ENCODE results near the gene RAB17. TPM values are rescaled to one million over a fixed set of nuclear protein-coding genes. Genes with fewer than 3 reads are reported as not detected.
"Not testable (repeated sequence)": the region's sequence is repeated elsewhere in the genome, so short reads cannot be mapped to it uniquely, and the experiment has no call there.

The RAB17 gene
- total RNA-seq, 6 experiments from 2014 or later = 57.5 to 129 (median 77.9) TPM

DNA sequence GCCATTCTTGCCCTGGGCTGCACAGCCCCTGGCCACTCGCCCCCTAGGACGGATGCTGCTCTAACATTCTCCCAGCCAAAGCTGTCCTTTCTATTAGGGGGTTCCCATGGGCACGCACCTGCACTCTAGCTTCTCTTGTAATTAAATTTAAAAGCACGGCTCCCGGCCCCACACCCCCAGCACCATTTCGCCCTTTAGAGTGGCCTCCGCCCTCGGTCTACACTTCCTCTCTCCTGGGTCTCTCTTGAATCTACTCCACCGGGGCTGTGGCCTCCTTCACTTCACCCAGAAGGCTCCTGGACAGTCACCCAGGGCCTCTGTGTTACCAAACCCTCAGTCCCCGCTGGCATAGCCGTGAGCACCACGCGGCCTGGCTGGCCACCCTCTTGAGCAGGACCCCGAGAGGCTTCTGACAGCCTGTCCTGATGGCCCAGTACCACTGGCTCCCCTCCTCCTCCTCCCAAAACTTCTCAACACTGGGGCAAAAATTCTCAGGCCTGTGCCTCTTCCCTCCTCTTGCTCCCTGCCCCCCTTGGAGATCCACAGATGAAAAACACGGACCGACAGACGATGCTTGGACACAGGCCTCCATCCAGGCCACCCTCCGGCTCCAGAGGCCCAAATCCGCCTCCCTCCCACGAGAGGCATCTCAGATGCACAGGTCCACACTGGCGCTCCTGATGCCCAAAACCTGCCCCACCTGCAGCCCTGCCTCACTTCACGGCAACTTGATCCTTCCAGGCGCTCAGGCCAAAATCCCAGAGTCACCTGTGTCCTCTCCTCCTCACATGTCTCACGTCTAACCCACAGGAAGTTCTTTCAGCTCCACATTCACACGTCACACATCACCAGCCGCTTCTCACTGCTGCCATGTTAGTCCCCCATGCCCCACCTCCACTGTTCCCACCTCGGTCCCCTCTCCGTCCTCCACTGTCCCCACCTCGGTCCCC lies 6.9 kb upstream of the RAB17 start:
- intact Hi-C loops (cut with DNase I) = loop anchor here in 1 of 2 donors (10.0 kb wide), 1 partner anchor 147 kb away; no protein-coding TSS in a partner anchor
- Histone ChIP-seq H3K4me1 (peaks cover 0 to 33% (median 13%) of the 10 kb centered on the region in 4 donors), H3K27ac (no peak overlapping the region), H3K36me3 (no peaks in the 10 kb centered on the region), H3K27me3 (no peaks in the 10 kb centered on the region), H3K9me3 (no peaks in the 10 kb centered on the region), H3K4me3 (no peak overlapping the region)
- no peak for DNase-seq
- no peak for TF ChIP-seq POLR2A (IDR thresholded peaks at IDR 0.05)
- TF ChIP-seq, protein P1, sequence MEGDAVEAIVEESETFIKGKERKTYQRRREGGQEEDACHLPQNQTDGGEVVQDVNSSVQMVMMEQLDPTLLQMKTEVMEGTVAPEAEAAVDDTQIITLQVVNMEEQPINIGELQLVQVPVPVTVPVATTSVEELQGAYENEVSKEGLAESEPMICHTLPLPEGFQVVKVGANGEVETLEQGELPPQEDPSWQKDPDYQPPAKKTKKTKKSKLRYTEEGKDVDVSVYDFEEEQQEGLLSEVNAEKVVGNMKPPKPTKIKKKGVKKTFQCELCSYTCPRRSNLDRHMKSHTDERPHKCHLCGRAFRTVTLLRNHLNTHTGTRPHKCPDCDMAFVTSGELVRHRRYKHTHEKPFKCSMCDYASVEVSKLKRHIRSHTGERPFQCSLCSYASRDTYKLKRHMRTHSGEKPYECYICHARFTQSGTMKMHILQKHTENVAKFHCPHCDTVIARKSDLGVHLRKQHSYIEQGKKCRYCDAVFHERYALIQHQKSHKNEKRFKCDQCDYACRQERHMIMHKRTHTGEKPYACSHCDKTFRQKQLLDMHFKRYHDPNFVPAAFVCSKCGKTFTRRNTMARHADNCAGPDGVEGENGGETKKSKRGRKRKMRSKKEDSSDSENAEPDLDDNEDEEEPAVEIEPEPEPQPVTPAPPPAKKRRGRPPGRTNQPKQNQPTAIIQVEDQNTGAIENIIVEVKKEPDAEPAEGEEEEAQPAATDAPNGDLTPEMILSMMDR (IDR thresholded peaks at IDR 0.05) = no peak
- ATAC-seq = no peak
- 78% methylated on average over 14 of the region's 29 CpGs for WGBS (ENCODE audit: insufficient coverage, low coverage, low lambda C conversion rate, missing lambda C conversion rate)

DNA sequence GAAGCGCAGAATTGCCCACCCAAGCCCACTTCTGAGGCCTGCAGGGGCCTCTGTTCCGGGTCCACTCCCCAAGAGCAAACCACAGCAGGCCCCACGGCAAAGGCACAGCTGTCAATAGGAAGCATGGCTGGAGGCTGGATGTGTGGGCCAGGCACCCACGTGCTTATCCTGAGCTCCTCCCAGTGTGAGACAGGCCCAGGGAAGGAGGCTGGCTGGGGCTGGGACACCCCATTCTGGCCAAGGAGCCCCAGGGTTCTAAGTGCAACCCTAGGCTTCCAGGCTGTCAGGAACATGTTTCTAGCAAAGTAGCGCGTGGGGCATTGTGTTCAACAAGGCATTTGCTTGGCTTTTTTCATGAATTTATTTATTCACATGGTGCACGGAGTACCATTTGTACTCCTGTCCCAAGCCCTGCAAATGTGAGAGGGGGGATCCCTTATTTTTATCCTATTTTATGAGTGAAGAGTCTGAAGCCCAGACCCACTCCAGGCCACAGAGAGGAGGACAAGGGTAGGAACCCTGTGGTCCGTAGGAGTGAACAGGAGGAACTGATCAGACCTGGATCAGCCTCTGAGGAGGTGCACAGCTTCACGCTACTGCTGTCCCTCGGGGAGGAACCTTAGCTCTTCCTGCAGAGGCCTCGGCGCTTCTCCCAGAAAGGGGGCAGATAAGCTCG lies 6.1 kb upstream of the RAB17 start:
- H3K4me3 ChIP-seq = no peak overlapping the region
- no peak overlapping the region for H3K27ac ChIP-seq
- no peaks in the 10 kb centered on the region for H3K27me3 ChIP-seq
- H3K4me1 ChIP-seq = peaks cover 0 to 34% (median 13%) of the 10 kb centered on the region in 4 donors
- ATAC-seq (no peak), DNase-seq (no peak)
- intact Hi-C loops (cut with DNase I) = loop anchor here in 1 of 2 donors (10.0 kb wide), 1 partner anchor 148 kb away; no protein-coding TSS in a partner anchor
- no peaks in the 10 kb centered on the region for H3K9me3 ChIP-seq
- no peaks in the 10 kb centered on the region for H3K36me3 ChIP-seq
- 100% methylated on average over 1 of the region's 13 CpGs for WGBS (ENCODE audit: insufficient coverage, low coverage, low lambda C conversion rate, missing lambda C conversion rate)
- no peak for TF ChIP-seq POLR2A (IDR thresholded peaks at IDR 0.05)
- TF ChIP-seq, protein P1 (IDR thresholded peaks at IDR 0.05) = no peak

DNA sequence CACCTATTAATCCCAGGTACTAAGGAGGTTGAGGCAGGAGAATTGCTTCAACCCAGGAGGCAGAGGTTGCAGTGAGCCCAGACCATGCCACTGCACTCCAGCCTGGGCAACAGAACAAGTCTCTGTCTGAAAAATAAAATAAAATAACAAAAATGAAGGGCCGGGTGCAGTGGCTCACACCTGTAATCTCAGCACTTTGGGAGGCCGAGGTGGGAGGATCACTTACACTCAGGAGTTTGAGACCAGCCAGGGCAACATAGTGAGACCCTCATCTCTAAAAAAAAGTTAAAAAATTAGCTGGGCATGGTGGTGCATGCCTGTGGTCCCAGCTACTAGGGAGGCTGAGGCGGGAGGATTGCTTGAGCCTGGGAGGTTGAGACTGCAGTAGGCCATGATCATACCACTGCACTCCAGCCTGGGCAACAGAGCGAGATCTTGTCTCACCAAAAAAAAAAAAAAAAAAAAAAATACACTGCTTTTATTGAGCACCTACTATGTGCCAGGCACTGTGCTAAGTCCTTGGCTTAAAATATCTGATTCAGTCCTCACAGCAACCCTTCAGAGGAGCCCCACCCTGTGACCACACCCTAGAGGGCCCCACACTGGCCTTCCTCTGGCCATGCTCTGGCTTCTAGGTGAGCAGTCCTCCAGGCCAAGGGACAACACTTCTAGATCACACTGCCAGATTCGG lies 5.4 kb upstream of the RAB17 start:
- WGBS (ENCODE audit: insufficient coverage, low coverage, low lambda C conversion rate, missing lambda C conversion rate) = 89% methylated on average over 3 of the region's 5 CpGs
- not testable (repeated sequence) for H3K9me3 ChIP-seq, H3K27me3 ChIP-seq, ATAC-seq, H3K4me3 ChIP-seq, H3K36me3 ChIP-seq, DNase-seq
- Histone ChIP-seq H3K4me1 (peaks cover 0 to 32% (median 13%) of the 10 kb centered on the region in 4 donors), H3K27ac (peak overlapping the region in 2 of 3 donors; percentile 72 to 79)
- intact Hi-C loops (cut with DNase I) = loop anchor here in 1 of 2 donors (10.0 kb wide), 1 partner anchor 149 kb away; no protein-coding TSS in a partner anchor

DNA sequence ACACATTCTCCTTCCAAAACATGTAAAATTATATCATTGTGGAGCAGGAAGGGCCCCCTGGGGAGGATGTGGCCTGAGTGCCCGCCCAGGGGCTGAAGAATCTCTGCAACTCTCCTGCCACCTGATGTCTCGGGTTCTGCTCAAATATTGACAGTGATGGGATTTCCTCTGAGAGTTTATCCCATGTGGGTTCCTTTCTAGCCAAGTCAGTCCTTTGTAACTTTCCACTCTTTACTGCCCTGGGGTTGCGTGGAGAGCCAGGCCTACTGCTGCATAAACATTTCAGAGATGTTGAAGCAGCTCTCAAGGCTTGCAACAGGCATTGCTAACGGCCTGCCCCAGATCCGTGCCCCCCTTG lies 4.0 kb upstream of the RAB17 start:
- Histone ChIP-seq H3K9me3 (no peaks in the 10 kb centered on the region), H3K27me3 (no peaks in the 10 kb centered on the region), H3K36me3 (no peaks in the 10 kb centered on the region), H3K4me1 (peaks cover 0 to 27% (median 13%) of the 10 kb centered on the region in 4 donors), H3K4me3 (no peak overlapping the region), H3K27ac (peak overlapping the region in 2 of 3 donors; percentile 72 to 79)
- ATAC-seq = peak in 1 of 4 donors; percentile 29
- no peak for TF ChIP-seq POLR2A (IDR thresholded peaks at IDR 0.05)
- TF ChIP-seq, protein P1 (IDR thresholded peaks at IDR 0.05) = no peak
- no peak for DNase-seq
- intact Hi-C loops (cut with DNase I) = loop anchor here (5.0 to 10.0 kb wide), 2 partner anchors 148 to 150 kb away; no protein-coding TSS in a partner anchor
- WGBS (ENCODE audit: insufficient coverage, low coverage, low lambda C conversion rate, missing lambda C conversion rate) = 34% methylated on average over 2 of the region's 5 CpGs

Data from right lobe of liver (tissue), 6 donors.